Measurements from ENCODE around the gene OR13G1.
"Not testable (repeated sequence)": the region's sequence is repeated elsewhere in the genome, so short reads cannot be mapped to it uniquely, and the experiment has no call there.

Gene OR13G1

GRCh38 chr1:247679639-247680038 is at the start of gene OR13G1:
TSS of gene OR13G1 (minus strand) at chr1:247679739. CDS start at chr1:247673041, 6,698 bp downstream.
- DNase-seq (ENCODE audit: low read depth, low spot score), result no peak
- Histone ChIP-seq H3K27ac (ENCODE audit: low read length) (no peak within 1 kb of the TSS), H3K9me3 (ENCODE audit: control insufficient read depth, insufficient read depth, low read length) (no peaks in the 10 kb centered on the region), H3K4me3 (ENCODE audit: low read length) (no peak within 1 kb of the TSS), H3K4me1 (ENCODE audit: control insufficient read depth, insufficient read depth, low read length) (no peaks in the 10 kb centered on the region), H3K36me3 (ENCODE audit: control insufficient read depth, insufficient read depth, low read length) (no peaks in the 10 kb centered on the region), H3K27me3 (ENCODE audit: control insufficient read depth, insufficient read depth, low read length) (no peaks in the 10 kb centered on the region)
- no CpG with 5 or more reads among the region's 1 CpG for WGBS (ENCODE audit: insufficient coverage, insufficient read length)

- no peak for DNase-seq (ENCODE audit: low read depth, low spot score)
- no CpG with 5 or more reads among the region's 4 CpGs for WGBS (ENCODE audit: insufficient coverage, insufficient read length)
- Histone ChIP-seq H3K4me3 (ENCODE audit: low read length) (no peak overlapping the region), H3K27me3 (ENCODE audit: control insufficient read depth, insufficient read depth, low read length) (no peaks in the 10 kb centered on the region), H3K9me3 (ENCODE audit: control insufficient read depth, insufficient read depth, low read length) (no peaks in the 10 kb centered on the region), H3K27ac (ENCODE audit: low read length) (no peak overlapping the region), H3K4me1 (ENCODE audit: control insufficient read depth, insufficient read depth, low read length) (no peaks in the 10 kb centered on the region), H3K36me3 (ENCODE audit: control insufficient read depth, insufficient read depth, low read length) (no peaks in the 10 kb centered on the region)
Observed at GRCh38 chr1:247721222-247721621, 41.7 kb upstream of the OR13G1 start.

GRCh38 chr1:247716546-247716945 is 37.0 kb upstream of the OR13G1 start, which contains the start of gene OR6F1:
TSS of gene OR6F1 (minus strand) at chr1:247716646. CDS start at chr1:247712755, 3,891 bp downstream.
- H3K4me3 ChIP-seq (ENCODE audit: low read length), result no peak within 1 kb of the TSS
- no peaks in the 10 kb centered on the region for H3K9me3 ChIP-seq (ENCODE audit: control insufficient read depth, insufficient read depth, low read length)
- H3K4me1 ChIP-seq (ENCODE audit: control insufficient read depth, insufficient read depth, low read length), result no peaks in the 10 kb centered on the region
- H3K27me3 ChIP-seq (ENCODE audit: control insufficient read depth, insufficient read depth, low read length), result no peaks in the 10 kb centered on the region
- no peak within 1 kb of the TSS for H3K27ac ChIP-seq (ENCODE audit: low read length)
- no peaks in the 10 kb centered on the region for H3K36me3 ChIP-seq (ENCODE audit: control insufficient read depth, insufficient read depth, low read length)
- no CpG with 5 or more reads among the region's 3 CpGs for WGBS (ENCODE audit: insufficient coverage, insufficient read length)
- no peak for DNase-seq (ENCODE audit: low read depth, low spot score)

- no CpG with 5 or more reads among the region's 7 CpGs for WGBS (ENCODE audit: insufficient coverage, insufficient read length)
- no peak overlapping the region for H3K4me3 ChIP-seq (ENCODE audit: low read length)
- no peaks in the 10 kb centered on the region for H3K9me3 ChIP-seq (ENCODE audit: control insufficient read depth, insufficient read depth, low read length)
- H3K27ac ChIP-seq (ENCODE audit: low read length), result no peak overlapping the region
- H3K4me1 ChIP-seq (ENCODE audit: control insufficient read depth, insufficient read depth, low read length), result no peaks in the 10 kb centered on the region
- H3K27me3 ChIP-seq (ENCODE audit: control insufficient read depth, insufficient read depth, low read length), result no peaks in the 10 kb centered on the region
- H3K36me3 ChIP-seq (ENCODE audit: control insufficient read depth, insufficient read depth, low read length), result no peaks in the 10 kb centered on the region
- no peak for DNase-seq (ENCODE audit: low read depth, low spot score)
Observed at GRCh38 chr1:247713753-247714152, 34.2 kb upstream of the OR13G1 start.

- H3K4me3 ChIP-seq (ENCODE audit: low read length); H3K36me3 ChIP-seq (ENCODE audit: control insufficient read depth, insufficient read depth, low read length); DNase-seq (ENCODE audit: low read depth, low spot score); H3K27ac ChIP-seq (ENCODE audit: low read length); H3K27me3 ChIP-seq (ENCODE audit: control insufficient read depth, insufficient read depth, low read length); H3K9me3 ChIP-seq (ENCODE audit: control insufficient read depth, insufficient read depth, low read length); H3K4me1 ChIP-seq (ENCODE audit: control insufficient read depth, insufficient read depth, low read length): not testable (repeated sequence)
- no CpG with 5 or more reads among the region's 8 CpGs for WGBS (ENCODE audit: insufficient coverage, insufficient read length)
Observed at GRCh38 chr1:247710681-247711080, 31.1 kb upstream of the OR13G1 start.

GRCh38 chr1:247701338-247701737 is 21.8 kb upstream of the OR13G1 start:
- Histone ChIP-seq H3K4me1 (ENCODE audit: control insufficient read depth, insufficient read depth, low read length) (no peaks in the 10 kb centered on the region), H3K4me3 (ENCODE audit: low read length) (no peak overlapping the region), H3K36me3 (ENCODE audit: control insufficient read depth, insufficient read depth, low read length) (no peaks in the 10 kb centered on the region), H3K27ac (ENCODE audit: low read length) (no peak overlapping the region), H3K27me3 (ENCODE audit: control insufficient read depth, insufficient read depth, low read length) (no peaks in the 10 kb centered on the region), H3K9me3 (ENCODE audit: control insufficient read depth, insufficient read depth, low read length) (no peaks in the 10 kb centered on the region)
- no CpG with 5 or more reads among the region's 1 CpG for WGBS (ENCODE audit: insufficient coverage, insufficient read length)
- DNase-seq (ENCODE audit: low read depth, low spot score), result no peak

- WGBS (ENCODE audit: insufficient coverage, insufficient read length), result no CpG with 5 or more reads among the region's 7 CpGs
- DNase-seq (ENCODE audit: low read depth, low spot score), result peak; percentile 83
- H3K9me3 ChIP-seq (ENCODE audit: control insufficient read depth, insufficient read depth, low read length), result no peaks in the 10 kb centered on the region
- H3K36me3 ChIP-seq (ENCODE audit: control insufficient read depth, insufficient read depth, low read length), result no peaks in the 10 kb centered on the region
- no peak overlapping the region for H3K4me3 ChIP-seq (ENCODE audit: low read length)
- H3K27me3 ChIP-seq (ENCODE audit: control insufficient read depth, insufficient read depth, low read length), result no peaks in the 10 kb centered on the region
- no peaks in the 10 kb centered on the region for H3K4me1 ChIP-seq (ENCODE audit: control insufficient read depth, insufficient read depth, low read length)
- H3K27ac ChIP-seq (ENCODE audit: low read length), result no peak overlapping the region
Observed at GRCh38 chr1:247681288-247681897, 1.9 kb upstream of the OR13G1 start.

GRCh38 chr1:247680171-247680570 is 632 bp upstream of the OR13G1 start:
- Histone ChIP-seq H3K27me3 (ENCODE audit: control insufficient read depth, insufficient read depth, low read length) (no peaks in the 10 kb centered on the region), H3K9me3 (ENCODE audit: control insufficient read depth, insufficient read depth, low read length) (no peaks in the 10 kb centered on the region), H3K36me3 (ENCODE audit: control insufficient read depth, insufficient read depth, low read length) (no peaks in the 10 kb centered on the region), H3K27ac (ENCODE audit: low read length) (no peak overlapping the region), H3K4me3 (ENCODE audit: low read length) (no peak overlapping the region), H3K4me1 (ENCODE audit: control insufficient read depth, insufficient read depth, low read length) (no peaks in the 10 kb centered on the region)
- no CpG with 5 or more reads among the region's 4 CpGs for WGBS (ENCODE audit: insufficient coverage, insufficient read length)
- DNase-seq (ENCODE audit: low read depth, low spot score), result no peak

- H3K9me3 ChIP-seq (ENCODE audit: control insufficient read depth, insufficient read depth, low read length), result no peaks in the 10 kb centered on the region
- no peaks in the 10 kb centered on the region for H3K36me3 ChIP-seq (ENCODE audit: control insufficient read depth, insufficient read depth, low read length)
- DNase-seq (ENCODE audit: low read depth, low spot score), result no peak
- WGBS (ENCODE audit: insufficient coverage, insufficient read length), result no CpG with 5 or more reads among the region's 1 CpG
- H3K27ac ChIP-seq (ENCODE audit: low read length), result no peak overlapping the region
- H3K4me1 ChIP-seq (ENCODE audit: control insufficient read depth, insufficient read depth, low read length), result no peaks in the 10 kb centered on the region
- no peak overlapping the region for H3K4me3 ChIP-seq (ENCODE audit: low read length)
- no peaks in the 10 kb centered on the region for H3K27me3 ChIP-seq (ENCODE audit: control insufficient read depth, insufficient read depth, low read length)
Observed at GRCh38 chr1:247669225-247669624, 10.3 kb downstream of the OR13G1 start.

- WGBS (ENCODE audit: insufficient coverage, insufficient read length), result no CpG with 5 or more reads among the region's 7 CpGs
- H3K27ac ChIP-seq (ENCODE audit: low read length), result no peak overlapping the region
- no peaks in the 10 kb centered on the region for H3K27me3 ChIP-seq (ENCODE audit: control insufficient read depth, insufficient read depth, low read length)
- H3K9me3 ChIP-seq (ENCODE audit: control insufficient read depth, insufficient read depth, low read length), result no peaks in the 10 kb centered on the region
- no peaks in the 10 kb centered on the region for H3K36me3 ChIP-seq (ENCODE audit: control insufficient read depth, insufficient read depth, low read length)
- H3K4me3 ChIP-seq (ENCODE audit: low read length), result no peak overlapping the region
- no peaks in the 10 kb centered on the region for H3K4me1 ChIP-seq (ENCODE audit: control insufficient read depth, insufficient read depth, low read length)
- no peak for DNase-seq (ENCODE audit: low read depth, low spot score)
Observed at GRCh38 chr1:247656221-247656875, 23.2 kb downstream of the OR13G1 start.

- Histone ChIP-seq H3K27me3 (ENCODE audit: control insufficient read depth, insufficient read depth, low read length) (no peaks in the 10 kb centered on the region), H3K9me3 (ENCODE audit: control insufficient read depth, insufficient read depth, low read length) (no peaks in the 10 kb centered on the region), H3K4me1 (ENCODE audit: control insufficient read depth, insufficient read depth, low read length) (no peaks in the 10 kb centered on the region), H3K4me3 (ENCODE audit: low read length) (no peak overlapping the region), H3K36me3 (ENCODE audit: control insufficient read depth, insufficient read depth, low read length) (no peaks in the 10 kb centered on the region), H3K27ac (ENCODE audit: low read length) (no peak overlapping the region)
- DNase-seq (ENCODE audit: low read depth, low spot score), result no peak
- no CpG with 5 or more reads among the region's 1 CpG for WGBS (ENCODE audit: insufficient coverage, insufficient read length)
Observed at GRCh38 chr1:247653040-247653439, 26.5 kb downstream of the OR13G1 start.
